T follicular helper cell (primary cell): ENCODE measurements around the gene PWWP2B.
"Not testable (repeated sequence)": the region's sequence is repeated elsewhere in the genome, so short reads cannot be mapped to it uniquely, and the experiment has no call there.

ENCODE experiments used
- DNase-seq: peaks from one replicate; pipeline ENCODE4 v3.0.0-alpha.2; 2020; ENCODE audit warnings: low read depth

The PWWP2B gene

DNA sequence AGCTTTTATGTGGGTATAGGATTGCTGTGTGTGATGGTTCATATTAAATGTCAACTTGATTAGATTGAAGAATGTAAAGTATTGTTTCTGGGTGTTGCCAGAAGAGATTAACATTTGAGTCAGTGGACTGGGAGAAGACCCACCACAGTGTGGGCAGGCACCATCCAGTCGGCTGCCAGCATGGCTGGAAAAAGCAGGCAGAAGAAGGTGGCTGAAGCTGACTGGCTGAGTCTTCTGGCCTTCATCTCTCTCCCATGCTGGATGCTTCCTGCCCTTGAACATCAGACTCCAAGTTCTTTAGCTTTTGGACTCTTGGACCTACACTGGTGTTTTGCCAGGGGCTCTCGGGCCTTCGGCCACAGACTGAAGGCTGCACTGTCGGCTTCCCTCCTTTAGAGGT is 16.0 kb upstream of the PWWP2B start:
- not testable (repeated sequence) for DNase-seq

DNA sequence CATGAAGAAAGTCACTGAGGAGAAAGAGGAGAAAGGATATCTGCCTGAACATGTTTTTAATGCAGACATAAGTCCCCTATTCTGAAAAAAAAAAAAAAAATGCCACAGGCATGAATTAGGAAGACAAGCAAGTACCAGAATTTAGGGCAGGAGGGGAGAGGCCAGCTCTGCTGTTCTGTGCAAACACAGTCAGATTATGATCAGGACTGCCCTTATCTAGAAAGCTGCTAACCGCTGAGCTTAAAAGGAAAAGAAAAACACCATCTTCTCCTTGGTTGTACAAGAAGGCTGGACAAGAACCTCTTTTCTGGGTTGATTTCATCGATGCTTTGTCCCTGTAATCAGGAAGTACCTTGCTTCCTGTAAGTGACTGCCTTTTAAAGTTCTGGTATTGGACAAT is 15.3 kb upstream of the PWWP2B start:
- no peak for DNase-seq

DNA sequence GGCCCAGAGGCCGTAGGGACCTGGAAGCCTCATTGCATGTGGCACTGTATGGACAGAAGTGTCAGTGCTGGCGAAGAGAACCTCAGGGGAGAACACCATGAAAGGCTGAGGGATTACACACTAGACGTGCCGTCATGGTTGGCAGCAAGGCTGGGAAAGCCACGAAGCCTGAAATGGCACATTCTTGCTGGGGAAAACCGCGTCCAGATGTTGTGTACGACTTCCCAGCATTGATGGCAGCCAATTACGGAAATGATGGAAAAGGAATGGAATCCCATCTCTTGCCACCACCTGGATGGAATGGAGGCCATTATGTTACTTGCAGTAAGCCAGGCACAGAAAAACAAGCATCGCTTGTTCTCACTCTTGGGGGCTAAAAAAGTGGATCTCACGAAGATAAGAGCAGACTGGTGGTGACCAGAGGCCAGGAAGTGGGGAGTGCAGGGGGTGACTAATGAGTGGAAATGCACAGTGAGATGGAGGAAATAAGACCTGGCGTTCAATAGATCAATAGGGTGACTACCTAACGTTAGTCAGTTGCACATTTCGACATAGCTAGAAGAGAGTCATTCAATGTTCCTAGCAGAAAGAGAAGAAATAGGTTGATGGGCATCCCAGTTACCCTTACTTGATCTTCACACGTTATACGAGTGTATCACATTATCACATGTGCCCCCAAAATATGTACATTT is 14.6 kb upstream of the PWWP2B start:
- no peak for DNase-seq

DNA sequence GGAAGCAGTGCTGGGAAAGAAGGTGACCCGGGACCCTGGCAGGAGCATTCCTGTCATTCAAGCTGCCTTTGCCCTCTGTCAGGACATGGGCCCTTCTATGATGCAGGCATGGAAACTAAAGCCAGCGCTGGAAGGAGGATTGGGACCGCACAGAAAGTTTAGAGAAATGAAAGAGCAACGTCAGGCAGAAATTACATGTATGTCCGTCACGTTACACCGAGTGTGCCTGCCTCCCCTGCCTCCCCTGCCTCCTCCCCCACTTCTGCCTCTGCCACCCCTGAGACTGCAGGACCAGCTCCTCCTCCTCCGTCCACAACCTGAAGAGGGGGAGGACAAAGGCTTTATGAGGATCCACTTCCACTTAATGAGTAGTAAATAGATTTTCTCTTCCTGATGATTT is 13.9 kb upstream of the PWWP2B start:
- DNase-seq = no peak

DNA sequence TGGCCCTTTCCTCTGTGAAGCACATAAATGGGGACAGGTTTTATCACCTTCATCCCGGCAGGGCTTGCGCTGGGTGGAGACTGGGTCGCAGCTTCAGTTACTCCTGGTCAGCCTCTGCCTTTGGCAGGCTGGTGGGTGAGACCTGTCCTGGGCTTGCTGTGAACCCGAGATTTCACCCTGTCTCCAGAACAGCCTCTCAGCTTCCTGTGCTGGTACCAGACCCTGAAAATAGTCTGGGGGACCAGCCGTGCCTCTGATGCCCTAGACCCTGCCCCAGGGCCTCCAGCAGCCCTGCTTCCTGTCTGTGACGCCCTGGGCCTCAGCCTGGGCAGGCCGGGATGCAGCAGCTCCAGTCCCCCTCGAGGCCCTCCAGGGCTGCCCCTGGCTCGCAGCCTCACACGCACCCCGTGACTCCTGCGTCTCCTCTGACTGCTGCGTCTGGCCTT is 13.2 kb upstream of the PWWP2B start:
- DNase-seq = no peak

DNA sequence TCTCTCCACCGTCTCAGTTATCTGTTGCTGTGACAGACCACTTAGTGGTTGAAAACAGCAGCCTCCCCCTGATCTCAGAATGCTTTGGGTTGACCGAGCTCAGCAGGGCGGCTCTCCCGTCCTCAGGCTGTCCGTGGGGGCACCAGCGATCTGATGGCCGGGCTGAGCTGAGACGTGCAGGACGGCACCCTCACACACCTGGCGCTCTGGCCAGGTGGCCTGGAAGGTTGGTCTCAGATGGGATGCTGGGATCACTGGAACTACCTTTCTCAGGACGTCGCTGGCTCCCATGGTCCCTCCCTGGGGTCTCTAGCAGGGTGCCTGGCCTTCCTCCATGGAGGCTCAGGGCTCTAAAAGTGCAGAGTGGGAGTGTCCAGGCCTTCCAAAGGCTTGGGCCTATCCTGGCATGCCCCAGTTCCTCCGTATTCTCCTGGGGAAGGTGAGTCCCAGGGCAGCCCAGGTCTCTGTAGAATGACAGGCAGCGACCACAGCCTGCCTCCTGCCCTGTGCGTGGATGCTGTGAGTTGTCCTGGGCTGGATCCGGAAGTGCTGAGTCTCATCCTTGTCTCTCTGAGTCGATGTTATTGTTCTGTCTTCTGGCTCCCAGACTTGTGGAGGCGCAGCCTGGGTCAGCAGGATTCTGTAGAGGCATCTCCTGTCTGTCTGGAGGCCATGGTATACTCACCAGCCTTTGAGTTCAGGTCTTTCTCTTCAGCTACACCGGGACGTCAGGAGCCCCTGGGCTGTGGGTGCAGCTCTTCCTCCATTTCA is 12.2 kb upstream of the PWWP2B start:
- DNase-seq = no peak

DNA sequence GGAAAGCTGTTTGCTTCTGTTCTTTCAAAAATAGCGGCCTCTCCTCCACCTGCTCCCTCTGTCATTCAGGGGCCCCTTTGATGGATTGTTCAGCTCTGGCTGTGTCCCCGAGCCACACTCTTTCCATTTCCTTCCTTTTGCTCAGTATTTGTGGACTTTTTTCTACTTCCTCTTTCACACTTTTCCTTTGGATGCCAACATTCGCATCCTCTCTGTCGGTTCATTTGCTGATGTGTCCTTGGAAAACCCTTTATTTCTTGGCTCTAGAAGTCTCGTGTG is 11.7 kb upstream of the PWWP2B start:
- no peak for DNase-seq

DNA sequence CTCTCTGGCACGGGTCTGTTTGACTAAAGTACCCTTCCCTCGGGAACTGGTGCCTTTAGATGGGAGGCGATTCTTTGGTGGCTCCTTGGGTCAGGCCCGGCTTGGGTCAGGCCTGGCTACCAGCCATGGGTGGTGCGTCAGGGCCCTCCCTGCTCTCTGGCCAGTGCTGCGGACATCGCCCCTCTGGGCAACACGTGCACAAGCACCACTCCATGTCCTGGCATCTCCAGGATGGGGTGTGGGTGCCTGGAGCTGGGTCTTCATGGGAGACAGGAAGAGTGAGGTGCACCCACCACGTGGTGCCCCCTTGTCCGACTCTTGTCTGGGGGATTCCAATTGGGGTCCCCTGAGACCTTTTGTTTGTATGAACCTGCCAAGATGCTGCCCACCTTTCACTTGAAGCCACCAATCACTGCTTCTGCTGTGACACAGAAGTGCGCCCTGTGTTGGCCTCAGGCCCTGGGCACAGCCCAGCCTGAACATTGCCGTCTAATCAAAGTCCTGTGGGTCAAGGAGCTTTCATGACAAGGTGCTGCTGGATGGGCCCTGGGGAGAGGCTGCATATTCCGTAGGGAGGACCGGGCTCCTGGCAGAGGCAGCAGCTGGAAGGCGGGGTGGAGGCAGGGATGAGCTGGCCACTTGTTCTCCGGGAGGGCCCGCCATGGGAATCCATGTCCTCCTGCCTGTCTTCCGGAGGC is 11.1 kb upstream of the PWWP2B start:
- no peak for DNase-seq

DNA sequence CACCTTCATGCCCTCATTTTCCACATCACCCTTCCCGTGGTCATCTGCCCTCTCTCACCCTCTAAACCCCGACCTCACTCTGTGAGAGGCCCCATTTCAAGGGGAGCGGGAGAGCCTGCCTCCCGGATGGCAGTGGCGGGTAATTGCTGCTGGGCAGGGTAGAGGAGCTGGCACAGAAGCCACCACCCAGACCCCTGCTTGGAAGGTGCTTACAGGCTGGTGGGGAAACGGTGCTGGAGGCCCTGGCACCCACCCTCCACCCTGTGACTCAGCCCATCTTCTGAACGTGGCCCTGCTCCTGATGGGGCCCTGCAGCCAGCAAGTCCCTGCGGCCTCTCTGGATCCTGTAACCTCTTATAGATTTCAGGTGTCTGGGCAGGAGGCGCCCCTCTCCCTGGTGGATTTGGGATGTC is 10.6 kb upstream of the PWWP2B start:
- no peak for DNase-seq

DNA sequence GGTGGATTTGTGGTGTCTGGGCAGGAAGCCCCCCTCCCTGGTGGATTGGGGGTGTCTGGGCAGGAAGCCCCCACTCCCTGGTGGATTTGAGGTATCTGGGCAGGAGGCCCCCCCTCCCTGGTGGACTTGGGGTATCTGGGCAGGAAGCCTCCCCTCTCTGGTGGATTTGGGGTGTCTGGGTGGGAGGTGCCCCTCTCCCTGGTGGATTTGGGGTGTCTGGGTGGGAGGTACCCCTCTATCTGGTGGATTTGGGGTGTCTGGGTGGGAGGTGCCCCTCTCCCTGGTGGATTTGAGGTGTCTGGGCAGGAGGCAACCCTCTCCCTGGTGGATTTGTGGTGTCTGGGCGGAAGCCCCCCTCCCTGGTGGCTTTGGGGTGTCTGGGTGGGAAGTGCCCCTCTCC is 10.1 kb upstream of the PWWP2B start:
- DNase-seq = not testable (repeated sequence)

DNA sequence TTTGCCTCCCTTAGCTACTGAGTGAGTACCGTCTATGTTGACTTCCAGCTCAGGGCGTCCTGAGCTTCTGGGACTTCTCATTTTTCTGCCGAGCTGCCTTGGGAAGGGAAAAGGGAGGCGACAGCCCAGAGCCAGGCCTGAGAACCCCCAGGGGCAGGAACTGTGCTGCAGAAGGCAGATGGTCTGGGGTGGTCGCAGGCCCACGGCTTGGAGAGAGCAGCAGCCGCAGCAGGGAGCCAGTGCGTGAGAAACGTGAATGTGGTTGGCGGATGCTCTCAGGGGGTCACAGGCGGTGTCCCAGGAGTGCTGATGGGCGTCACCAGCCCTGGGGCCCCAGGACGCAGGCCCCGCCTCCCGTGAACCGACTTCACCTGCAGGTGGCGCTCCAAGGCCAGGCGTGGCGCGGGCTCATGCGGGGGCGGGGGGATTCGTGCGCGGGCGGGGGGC is 9.2 kb upstream of the PWWP2B start:
- peak; percentile 71 for DNase-seq

DNA sequence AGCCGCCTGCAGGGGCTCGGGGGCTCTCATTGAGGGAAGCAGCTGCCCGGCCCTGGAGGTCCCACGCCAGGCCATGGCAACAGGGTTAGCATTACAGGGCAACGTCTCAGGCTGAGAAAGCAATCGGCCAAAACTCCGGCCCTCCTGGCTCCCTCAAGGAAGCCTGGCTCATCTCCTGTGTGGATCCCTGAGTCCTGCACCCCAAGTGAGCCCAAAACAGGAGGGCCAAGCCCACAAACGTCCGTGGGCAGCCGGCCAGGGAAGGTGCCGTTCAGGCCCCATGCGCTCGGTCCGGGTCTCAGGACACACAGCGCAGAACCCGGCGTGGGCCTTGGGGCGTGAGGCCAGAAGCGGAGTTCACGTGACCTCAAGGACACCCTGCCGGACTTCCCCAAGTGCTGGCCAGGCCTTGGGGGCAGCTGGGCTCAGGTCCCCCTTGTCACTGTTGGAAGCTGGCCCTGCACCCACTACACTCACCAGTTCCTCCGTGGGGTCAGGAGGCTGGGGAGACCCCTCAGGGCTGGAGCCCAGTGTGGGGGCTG is 8.0 kb upstream of the PWWP2B start:
- no peak for DNase-seq

DNA sequence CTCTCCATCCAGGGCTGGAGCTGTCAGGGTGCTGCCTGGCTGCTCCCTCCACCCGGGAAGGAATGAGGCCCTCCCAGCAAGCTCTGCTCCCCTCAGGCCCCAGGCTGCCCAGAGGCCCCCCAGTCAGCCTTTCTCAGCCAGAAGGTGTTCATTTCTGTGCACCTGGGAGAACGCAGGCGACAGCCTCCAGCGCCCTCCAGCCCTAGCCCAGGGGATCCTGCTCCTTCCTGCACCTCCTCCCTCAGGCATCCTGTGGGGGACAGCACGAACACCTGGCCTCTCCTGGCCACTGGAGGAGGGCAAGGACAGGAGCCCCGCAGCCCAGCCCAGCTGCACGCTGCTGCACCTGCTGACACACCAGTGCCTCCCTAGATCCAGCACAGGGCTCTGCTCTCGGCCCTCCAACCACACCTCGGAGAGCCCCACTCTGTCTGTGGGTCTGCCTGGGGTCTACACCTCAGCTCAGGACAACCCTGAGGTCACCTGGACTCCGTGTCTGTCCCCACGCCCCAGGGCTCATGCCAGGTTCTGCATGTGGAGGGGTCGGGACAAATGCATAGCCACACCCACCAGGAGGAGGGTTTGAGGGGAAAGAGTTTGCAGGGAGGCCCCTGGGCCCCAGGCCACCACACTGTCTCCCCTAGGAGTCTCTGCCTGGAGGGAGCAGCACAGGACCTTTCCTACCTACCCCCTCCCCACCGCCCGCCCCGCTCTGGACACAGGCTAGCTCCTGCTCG is 7.4 kb upstream of the PWWP2B start:
- no peak for DNase-seq

DNA sequence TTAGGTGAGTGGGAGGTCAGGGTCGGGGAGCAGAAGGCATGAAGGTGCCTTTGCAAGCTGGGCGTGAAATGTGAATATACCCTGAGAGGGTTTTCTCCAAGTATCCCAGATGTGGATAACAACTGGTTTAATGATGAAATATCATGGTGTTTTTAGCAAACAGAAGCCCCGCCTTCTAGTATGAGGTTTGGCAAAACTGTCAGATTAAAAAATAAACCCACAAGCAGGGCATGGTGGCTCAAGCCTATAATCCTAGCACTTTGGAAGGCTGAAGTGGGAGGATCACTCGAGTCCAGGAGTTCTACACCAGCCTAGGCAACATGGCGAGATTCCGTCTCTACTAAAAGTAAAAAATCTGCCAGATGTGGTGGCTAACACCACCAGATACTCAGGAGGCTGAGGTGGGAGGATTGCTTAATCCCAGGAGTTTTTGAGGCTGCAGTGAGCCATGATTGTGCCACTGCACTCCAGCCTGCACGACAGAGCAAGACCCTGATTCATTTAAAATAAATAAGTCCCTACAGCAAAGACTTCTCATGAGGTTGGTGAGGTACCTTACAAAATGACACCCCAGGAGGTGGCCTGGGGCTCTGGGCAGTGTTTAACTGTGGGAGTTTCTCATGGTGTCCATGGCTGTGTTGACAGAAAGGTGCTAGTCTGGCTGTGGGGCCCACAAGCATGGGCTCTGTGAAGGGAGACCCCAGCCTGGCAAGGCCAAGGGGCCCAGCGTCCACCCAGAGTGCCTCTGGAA is 6.7 kb upstream of the PWWP2B start:
- no peak for DNase-seq

DNA sequence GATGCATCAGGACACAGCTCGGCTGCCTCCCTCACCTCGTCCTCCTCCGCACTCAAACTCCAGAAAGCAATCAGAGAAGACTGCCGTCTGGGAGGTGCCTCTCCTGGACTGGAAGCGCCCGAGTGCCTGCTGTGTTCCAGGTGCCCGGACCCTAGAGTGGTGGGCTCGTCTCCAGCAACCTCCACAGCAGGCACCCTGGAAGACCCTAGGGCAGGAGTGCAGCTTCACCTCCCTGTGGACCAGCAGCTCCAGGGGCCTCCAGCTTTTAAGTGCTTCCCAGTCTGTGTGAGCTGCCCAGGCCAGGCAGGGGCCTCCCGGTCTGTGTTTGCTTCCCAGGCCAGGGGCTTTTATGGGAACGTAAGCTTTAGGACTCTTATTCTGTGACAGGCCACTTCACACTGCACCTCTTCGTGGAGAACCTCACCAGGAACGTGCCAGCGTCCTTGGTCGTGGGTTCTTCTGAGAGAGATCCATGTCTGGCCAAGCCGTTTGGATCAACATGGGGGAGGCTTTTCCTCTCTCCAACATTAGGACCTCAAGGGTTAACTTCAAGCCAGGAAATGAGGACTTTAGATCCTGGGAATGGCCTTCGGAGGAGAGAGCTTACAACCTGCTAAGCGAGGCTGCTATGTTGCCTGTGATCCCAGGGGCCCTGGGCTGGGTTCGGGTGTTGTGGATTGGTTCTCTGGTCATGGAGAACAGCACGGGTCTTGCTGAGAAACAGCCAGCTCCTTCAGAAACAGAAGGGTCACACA is 5.9 kb upstream of the PWWP2B start:
- DNase-seq = no peak

DNA sequence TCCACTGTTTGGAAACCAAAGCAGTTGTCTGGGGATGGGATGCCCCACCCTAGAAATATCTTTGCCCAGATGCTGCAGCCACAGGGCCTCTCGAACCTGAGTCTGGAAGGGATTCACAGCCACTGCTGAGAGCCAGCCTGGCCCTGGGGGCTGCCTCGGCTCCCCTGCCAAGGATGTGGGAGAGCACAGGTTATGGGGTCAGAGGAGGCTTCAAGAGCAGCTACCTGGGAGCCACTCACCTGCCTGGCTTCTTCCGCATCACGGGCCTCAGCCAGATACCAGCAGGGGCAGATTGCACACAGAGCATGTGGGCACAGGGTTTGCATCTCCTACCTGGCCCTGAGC is 5.4 kb upstream of the PWWP2B start:
- DNase-seq = no peak

DNA sequence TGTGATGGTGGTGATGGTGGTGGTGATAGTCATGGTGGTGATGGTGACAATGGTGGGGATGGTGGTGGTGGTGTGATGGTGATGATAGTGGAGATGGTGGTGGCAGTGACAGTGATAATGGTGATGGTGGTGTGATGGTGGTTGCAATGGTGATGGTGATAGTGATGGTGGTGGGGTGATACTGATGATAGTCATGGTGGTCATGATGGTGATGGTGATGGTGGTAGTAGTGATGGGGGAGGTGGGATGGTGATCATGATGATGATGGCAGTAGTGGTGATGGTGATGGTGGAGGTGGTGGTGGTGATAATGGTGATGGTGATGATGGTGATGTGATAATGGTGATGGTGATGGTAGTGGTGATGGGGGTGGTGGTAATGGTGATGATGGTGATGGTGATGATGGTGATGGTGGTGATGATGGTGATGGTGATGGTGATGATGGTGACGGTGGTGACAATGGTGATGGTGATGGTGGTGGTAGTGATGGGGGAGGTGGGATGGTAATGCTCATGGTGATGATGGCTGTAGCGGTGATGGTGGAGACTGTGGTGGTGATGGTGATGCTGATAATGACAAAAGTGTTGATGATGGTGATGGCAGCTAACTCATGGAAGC is 4.7 kb upstream of the PWWP2B start:
- no peak for DNase-seq

DNA sequence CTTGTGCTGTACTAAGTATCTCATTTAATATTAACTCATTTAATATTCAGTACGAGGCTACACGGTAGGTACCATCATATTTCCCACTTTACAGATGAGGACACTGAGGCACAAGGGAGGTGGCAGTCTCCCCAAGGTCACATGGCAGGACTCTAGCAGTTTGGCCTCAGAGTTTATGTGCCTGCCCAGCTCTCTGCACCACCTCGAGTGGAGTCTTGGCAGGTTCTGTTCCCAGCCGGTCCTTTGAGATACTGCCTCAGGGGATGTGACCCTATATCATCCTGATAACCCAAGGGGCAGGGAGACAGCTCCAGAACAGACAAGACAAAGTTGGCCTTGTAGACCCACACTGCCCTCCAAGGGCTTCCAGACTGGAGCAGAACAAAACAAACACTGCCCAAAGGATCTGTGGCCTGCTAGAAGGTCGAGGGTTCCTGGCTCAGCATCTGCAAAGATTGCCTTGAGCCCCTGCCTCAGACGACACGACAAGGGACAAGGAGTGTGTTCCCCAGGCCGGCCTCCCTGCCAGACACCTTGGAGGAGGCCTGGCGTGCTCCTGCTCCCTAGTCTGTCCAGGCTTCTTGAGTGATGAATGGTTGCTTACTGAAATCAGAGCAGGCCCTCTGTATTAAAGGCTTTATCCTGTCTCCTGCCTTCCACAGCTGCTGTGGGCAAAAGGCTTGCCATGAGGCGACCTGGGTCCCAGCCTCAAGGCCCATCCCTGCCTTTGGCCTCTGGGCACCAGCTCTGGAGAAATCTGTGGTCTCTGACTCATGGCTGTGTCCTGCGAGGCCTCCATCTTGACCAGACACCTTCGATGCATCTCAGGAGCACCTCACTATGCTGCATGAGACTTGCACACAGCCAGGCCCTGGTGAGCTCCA is 3.9 kb upstream of the PWWP2B start:
- no peak for DNase-seq

DNA sequence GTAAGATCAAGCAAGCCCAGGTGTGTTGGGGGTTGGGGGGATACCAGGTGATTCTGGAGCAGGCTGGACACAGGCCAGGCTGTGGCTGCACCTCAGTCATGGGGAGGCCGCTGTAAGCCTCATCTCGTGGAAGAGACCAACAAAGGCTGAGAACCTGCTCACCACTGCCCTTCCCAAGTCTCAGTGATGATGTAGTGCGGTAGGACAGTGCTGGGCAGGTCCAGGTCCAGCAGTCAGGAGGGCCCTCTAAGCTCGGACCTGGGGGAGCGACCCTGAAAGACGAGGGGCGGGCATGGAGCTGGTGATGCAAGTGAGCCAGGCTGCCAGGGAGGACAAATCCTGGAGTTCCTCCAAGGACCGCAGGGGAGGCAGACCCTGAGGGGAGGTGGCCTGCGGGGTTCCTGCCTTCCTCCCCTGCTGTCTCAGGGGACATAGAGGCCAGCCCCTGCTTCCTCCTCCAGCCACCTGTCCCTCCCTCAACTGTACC is 3.3 kb upstream of the PWWP2B start:
- no peak for DNase-seq
